NCI-H2081 treated with DMSO at 0.1 percent for 48 hours (cell line): Measurements from ENCODE around the gene CLTB.
"Not testable (repeated sequence)": the region's sequence is repeated elsewhere in the genome, so short reads cannot be mapped to it uniquely, and the experiment has no call there.

Experiments
- DNase-seq: peaks from one replicate; lab custom pipeline; 2025; lab: John Stamatoyannopoulos, UW

The CLTB gene

DNA sequence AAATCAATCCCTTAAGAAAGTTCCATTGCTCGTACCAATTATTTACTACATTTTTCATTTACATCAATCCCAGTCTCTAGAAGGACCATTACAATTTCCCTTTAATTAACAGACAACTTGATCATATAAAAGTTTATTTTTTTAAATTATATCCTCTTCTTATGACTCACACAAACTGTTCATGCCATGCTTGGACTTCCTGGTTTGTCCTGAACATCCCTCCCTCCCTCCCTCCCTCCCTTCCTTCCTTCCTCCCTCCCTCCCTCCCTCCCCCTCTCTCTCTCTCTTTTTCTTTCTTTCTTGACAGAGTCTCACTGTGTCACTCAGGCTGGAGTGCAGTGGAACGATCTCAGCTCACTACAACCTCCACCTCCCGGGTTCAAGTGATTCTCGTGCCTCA lies 11.6 kb upstream of the CLTB start:
- no peak for DNase-seq

DNA sequence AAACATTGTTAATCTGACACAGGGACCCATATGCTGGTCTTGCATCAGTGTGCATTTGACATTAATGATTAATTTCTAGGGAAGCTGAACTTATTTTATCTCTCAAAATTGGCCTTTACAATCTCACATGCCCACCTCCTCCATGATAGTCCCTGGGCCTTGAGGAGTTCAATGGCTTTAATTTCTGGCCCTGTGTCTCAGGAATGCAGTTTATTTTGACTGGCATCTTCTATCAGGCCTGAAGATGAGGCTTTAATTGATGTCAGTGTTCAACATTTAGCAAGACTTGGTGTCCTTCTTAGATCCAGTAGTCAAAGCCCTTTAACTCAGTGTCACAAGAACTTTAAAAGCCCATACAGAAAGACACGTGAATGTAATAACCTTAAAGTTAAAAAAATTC lies 10.5 kb upstream of the CLTB start:
- no peak for DNase-seq

DNA sequence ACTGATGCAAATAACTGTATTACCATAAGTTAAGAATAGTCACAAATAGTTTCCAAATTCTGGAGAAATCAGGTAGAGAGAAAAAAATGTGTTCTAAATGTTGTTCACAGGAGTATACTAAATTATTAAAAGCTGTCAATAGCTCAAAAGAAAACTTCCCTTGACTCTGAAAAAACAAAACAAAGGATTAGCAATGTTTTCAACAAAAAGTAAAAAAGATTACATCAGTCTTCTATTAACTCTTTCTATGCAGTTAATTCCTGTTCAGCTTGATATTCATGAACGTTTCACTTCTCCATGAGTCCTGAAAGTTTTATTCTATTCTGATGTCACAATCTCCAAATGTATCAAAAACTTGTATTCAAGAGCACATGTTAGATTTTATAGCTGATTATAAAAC lies 9.5 kb upstream of the CLTB start:
- no peak for DNase-seq

DNA sequence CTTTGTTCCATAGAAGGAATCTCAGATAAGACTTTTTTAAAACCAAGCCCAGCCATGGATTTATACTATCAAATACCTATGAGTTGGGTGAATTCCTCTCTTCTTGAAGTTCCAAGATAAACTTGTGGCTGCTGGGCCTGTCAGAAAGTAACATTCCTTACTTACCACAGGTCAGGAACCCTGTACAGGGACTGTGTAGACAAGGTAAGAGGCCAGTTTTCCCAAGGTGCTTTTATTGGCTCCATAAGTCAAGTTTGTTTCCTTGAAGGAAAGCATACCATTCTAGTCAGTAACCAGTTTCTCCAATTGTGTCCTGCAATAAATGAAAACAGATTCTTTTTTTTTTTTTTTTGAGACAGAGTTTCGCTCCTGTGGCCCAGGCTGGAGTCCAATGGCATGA lies 8.8 kb upstream of the CLTB start:
- no peak for DNase-seq

DNA sequence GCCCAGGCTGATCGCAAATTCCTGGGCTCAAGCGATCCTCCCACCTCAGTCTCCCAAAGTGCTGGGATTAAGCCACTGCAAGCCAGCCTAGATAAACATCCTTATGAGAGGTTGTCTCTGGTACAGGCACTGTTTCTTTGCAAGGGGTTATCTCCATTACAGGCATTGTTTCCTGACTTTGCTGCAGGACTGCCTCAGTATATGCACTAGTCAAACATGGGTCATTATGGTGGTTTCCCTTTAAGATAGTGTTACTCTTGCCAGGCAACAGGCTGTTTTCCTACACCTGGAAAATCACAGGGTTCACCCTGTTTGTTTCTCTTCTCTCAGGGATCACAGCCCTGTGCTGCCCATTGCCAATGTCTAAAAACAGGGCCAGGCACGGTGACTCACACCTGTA lies 7.8 kb upstream of the CLTB start:
- no peak for DNase-seq

DNA sequence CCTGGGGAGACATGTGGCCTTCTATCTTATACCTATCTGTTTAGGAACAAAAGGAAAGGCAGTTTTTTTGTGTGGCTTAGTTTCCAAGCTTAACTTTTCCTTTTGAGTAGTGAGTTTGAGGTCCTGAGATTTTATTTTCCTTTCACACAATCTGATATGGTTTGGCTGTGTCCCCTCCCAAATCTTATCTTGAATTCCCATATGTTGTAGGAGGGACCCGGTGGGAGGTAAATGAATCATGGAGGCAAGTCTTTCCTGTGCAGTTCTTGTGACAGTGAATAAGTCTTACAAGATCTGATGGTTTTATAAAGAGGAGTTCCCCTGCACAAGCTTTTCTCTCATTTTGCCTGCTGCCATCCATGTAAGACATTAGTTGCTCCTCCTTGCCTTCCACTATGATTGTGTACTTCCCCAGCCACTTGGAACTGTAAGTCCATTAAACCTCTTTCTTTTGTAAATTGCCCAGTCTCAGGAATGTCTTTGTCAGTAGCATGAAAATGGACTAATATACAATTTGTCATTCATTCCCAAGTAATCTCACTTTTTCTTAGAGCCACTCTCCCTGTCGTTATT lies 4.7 kb upstream of the CLTB start:
- no peak for DNase-seq

DNA sequence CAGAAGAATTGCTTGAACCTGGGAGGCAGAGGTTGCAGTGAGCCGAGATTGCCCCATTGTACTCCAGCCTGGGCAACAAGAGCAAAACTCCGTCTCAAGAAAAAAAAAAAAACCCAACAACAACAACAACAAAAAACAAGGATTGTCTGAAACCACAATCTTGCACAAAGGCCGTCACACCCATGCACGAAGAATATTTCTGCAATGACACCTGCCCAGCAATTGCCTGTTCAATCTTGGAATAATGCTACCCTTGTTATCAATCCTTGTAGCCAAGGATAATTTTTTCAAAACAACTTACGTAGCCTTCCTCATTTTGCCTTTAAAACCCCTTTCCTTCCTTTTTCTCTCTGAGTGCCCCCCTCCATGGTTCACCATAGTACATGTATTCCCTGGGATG lies 3.7 kb upstream of the CLTB start:
- no peak for DNase-seq

DNA sequence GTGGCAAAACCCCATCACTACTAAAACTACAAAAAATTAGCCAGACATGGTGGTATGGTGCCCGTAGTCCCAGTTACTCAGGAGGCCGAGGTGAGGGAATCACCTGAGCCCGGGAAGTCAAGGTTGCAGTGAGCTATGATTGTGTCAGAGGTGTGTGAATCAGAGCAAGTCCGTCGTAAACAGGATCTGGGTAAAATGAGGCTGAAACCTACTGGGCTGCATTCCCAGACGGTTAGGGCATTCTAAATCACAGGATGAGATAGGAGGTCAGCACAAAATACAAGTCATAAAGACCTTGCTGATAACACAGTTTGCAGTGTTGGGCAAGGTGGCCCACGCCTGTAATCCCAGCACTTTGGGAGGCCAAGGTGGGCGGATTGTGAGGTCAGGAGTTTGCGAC lies 1.9 kb upstream of the CLTB start:
- DNase-seq: no peak

DNA sequence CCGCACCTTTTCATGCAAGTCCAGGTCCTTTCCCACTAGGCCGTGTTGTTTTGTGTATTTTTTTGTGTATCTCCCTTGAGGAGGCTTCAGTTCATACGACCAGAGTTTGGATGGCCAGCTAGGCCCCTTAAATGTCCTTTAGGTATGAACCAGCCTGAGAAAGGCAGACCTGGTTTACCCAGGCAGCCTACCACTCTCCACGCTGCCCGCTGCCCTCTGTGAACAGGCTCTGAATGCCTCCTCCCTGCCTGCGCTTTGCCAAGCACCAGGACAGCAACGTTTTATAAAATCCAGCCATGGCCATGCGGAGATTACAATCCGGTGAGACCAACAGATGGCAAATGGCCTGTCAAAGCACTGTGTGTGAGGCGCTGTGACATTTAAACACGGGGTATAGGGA lies 626 bp upstream of the CLTB start:
- DNase-seq: no peak

DNA sequence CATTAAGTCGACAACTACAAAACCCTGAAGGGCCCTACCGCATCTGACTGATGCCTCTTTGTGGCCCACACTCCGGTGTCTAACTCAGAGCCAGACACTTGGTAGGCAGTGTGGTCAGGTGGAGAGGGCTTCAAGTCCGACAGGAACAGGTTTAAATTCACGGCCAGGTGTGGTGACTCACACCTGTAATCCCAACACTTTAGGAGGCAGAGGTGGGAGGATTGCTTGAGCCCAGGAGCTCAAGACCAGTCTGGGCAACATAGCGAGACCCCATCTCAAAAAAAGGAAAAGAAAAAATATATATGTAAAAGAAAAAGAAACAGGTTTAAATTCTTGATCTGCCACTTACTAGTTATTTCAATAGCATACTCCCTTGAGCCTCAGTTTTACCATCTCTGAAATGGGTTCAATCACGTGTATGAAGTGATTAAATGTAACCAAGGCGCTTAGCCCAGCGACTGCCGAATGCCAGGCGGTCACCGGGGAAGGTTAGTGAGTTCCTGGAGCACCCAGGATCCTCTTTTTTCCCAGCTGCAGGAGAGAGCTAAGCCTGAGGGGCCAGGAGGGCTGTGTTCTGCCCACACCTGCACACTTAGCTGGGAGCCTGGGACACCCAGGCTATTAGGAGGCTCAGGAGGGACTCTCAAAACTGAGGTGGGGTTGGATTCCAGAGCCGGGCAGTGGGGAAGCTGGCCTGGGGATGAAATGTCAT lies 943 bp downstream of the CLTB start:
- DNase-seq: no peak

DNA sequence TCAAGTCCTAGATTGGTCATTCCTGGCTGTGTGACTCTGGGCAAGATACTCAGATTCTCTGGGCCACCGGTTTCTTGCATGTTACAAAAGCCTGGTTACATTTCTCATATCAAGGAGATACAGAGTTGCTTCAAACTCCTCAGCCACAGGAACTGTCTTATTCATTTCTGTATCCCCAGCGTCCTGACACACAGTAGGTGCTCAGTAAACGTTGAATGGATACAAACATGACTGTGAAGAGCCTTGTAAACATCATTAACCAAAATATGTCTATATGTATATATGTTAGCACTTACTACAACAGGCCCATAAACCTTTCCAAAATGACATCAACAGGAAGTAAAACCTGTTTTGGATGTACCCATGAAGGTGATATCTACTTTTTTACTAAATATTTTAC lies 1.6 kb downstream of the CLTB start:
- no peak for DNase-seq

DNA sequence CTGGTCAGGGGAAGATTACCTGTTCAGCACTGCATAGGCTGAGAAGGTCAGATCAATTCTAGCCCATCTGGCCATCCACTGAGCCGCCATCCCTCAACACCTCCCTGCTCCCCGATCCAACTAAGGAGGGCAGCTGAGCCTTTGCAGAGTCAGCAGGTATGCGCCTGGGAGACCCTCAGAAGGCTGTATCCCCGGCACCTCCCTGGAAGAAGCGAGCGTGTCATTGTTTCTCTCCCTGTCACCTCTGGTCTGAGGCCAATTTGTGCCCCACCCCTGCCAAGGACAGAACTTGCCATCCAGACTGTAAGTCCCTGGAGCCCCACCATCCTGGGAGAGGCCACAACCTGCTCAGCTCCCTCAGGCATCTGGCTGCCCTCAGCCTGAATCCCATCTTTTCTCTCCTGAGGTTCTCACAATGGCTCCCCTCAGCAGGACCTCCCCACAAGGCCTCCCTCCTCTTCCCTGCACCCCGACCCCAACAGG lies 2.6 kb downstream of the CLTB start:
- no peak for DNase-seq

DNA sequence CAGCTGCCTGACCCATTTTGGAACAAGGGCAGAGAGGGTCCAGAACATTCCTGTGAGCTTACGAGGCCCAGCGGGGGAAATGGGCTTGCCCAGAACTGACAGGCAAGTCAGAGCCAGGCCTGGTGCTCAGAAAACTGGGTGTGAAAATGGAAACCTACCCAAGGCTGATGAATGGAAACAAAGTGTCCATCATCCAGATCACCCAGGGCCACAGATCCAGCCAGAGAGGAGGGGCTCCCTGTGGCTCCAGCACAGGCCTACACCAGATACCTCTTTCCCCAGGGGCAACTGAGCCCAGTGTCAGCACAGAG lies 3.1 kb downstream of the CLTB start:
- DNase-seq: no peak

DNA sequence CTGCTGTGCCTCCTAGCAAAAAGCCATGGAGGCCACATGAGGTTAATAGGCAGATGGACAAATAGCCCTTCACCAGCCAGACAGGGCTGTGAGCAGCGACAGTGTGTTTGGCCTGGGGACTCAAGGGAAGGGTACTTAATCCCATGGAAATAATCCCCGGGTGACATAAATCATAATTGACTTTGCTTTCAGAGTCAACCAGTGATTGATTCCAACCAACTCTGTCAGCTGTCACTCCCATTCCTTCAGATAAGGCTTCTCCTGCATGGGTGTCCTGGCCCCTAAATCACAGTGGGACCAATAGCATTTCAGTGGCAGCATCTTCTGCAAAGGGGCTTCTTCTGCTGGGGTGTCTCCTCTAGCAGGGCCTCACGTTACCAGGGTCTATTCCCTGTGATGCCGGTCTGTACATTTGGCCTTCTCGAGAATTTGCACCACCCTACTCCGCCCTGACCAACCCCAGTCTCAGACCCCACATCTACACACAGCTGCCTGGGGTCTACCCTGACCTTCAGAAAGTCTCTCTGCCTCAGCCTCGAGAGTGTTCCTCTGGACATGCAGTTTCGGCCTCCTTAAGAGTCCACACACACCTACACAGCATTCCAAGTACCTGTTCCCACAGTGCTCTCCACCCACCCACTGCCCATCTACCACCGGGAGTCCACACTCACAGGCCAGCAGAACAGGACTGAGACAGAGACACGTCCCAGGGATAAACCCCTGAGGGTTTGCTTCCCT lies 3.7 kb downstream of the CLTB start:
- DNase-seq: no peak

DNA sequence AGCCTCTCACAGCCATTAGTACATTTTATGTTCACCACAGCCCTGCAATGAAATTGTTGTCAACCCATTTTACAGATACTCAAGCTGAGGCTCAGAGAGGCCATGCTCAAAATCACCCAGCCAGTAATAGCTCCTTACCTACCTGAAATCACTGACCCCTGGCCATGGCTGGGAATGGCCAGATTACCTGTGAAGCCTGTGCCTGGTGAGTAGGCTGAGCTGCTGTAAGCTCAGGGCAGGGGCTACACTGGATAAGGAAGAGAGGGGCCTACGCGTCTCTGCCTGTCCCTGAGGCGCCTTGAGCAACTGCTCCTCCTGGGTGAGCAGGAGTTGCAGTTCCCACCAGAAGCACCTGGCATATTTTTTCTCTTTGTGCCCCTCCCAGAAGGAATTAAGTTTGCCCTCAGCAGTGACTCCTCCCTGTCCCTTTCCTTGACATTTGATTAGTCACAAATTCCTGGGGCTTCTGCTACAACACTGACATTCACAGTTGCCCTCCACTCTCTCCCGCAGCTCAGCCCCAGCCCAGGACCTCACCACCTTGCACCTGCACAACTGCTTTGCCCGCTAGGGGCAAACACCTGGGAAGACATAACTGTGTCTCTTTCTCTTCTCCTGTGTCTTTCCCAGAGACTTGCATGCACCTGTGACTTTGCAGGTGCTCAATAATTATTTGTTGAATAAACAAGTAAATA lies 5.7 kb downstream of the CLTB start:
- no peak for DNase-seq

DNA sequence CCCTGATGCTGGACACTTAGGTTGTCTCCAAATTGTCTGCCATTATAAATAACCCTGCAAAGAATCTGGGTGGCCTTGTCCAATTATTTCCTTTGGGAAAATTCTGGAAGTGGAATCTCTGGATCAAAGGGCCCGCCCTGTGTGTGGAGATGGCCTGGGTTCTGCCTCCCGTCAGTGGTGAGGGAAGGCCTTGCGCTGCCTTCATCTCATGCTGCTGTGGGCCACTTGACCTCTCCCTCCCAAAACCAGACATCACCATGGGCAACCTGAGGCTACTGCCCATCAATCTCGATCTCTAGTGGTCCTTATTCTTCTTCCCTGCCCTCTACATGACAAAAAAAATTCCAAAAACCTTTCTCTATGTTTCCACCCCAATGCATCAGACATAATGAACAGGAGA lies 6.6 kb downstream of the CLTB start:
- no peak for DNase-seq

DNA sequence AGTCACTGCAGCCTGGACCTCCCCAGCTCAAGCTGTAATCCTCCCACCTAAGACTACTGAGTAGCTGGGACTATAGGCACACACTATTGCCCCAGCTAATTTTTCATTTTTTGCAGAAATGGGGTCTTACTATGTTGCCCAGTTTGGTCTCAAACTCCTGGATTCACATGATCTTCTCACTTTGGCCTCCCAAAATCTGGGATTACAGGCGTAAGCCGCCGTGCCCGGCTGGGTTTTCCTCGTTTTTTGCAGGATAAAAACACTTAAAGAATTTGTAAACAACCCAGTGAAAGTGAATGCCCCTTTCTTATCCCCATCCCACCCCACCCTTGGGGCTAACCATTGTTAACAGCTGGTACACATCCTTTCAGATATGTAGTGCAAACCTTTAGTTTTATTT lies 7.7 kb downstream of the CLTB start:
- DNase-seq: no peak

DNA sequence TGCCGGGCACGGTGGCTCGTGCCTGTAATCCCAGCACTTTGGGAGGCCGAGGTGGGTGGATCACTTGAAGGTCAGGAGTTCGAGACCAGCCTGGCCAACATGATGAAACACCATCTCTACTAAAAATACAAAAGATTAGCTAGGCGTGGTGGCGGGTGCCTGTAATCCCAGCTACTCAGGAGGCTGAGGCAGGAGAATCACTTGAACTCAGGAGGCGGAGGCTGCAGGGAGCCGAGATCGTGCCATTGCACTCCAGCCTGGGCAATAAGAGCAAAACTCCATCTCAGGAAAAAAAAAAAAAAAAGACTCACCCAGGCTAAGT lies 8.1 kb downstream of the CLTB start:
- not testable (repeated sequence) for DNase-seq

DNA sequence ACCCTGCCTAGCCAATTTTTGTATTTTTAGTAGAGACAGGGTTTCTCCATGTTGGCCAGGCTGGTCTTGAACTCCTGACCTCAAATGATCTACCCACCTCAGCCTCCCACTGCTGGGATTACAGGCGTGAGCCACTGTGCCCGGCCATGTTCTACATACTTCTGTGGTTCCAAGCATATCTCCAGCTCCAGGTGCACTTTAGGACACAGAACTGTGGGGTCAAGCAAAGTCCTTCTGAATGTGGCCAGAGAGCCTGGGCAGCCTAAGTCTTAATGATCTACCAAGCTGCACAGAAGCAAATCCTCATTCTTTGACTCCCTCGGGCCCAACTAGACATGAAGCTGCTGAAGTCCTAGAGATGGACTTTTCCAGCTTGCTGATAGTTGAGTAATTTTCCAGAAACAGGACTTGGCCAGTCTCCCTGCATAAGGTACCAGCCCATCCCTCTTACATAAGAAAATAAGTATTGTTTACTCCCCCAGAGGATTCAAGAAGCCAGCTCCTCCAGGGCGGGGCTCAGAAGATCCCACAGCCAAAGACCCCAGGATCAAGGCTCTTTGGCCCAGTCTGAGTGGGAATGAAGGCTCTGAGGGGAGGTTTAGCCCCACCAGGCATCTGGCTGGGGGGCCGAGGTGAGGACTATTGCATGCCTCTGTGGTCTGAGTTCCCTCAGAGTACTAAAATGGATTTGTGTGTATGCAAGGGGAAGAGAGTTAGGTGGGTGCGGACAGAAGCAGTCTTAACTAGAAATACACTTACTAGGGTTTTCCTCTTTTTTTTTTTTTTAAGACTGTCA lies 8.7 kb downstream of the CLTB start:
- DNase-seq: no peak

DNA sequence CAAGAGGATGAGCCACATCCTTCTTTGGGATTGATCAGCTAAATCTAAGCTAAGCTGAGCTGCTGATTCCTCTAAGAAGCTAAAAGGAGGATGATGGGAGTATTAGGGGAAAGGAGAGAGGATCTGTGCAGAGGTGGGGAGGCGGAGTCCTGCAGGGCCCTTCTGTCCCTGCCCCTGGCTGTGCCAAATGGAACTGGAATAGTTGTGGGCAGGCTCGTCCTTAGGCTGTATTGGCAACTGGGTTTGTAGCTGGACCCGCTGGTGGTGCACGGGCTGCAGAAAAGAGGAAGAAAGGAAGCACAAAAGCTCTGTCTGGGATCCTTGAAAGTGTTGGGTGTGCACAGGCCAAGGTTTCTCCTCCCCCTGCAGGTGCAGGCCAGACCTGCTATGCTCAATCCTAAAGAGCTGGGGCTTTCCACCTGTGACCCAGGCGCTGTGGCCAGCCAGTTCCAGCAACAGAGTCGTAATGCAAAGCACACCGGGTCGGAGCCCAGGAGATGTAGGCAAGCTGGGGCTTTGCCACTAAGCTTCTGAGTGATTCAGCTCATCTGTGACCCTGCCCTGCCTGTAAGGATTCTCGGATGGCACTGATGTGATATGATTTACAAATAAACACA lies 9.8 kb downstream of the CLTB start:
- DNase-seq: no peak

DNA sequence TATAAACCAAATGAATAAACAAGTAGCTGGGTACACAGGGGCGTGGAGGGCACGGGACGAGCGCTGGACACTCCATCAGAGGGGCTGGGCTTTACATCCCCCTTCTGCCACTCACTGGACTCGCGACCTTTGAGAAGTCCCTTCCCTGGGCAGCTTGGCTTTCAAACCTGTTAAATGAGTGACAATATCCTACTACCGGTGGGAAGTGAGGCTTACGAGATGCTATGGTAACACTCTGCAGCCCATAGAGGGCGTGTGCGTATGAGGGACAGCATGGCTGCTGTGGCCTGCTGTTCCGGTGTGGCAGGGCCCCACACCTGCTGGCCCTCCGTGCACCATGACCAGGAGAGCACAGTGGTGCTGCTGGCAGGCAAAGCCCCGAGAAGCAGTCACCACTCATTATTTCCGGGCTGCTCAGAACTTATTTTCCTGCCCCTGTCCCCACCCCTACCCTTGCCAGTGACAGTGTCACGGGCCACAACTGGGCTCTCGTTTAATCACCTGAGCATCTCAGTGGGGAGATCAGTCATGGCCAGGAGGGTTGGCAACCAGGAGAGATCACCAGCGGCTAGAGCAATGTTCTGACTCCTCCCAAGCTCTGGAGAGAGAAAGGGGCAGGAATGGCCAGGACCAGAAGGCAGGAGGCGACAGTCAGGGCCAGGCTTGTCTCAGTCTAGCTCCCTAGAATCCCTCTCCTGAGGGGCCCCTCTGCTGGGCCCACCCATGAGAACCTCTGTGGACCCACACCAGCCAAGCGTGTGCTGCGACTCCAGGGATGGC lies 10.5 kb downstream of the CLTB start:
- DNase-seq: no peak
